ENCODE measurements around the gene SMARCAD1. TPM values are rescaled to one million over a fixed set of nuclear protein-coding genes. Genes with fewer than 3 reads are reported as not detected.

Gene SMARCAD1
- total and polyA plus RNA-seq, 2 of the 8 experiments (the other 6 are each of a cell fraction or from before 2014, with no cell fraction given) = 24.1 to 59.4 TPM

- Histone ChIP-seq H3K36me3 (ENCODE audit: control insufficient read depth in 2 of 4, insufficient read depth in 4 of 4, low read length in 3 of 4) (peaks cover 0 to 29% (median 11%) of the 10 kb centered on the region in 4 experiments; a peak in 5 of 8 replicates), H3K4ac (replicated peaks; ENCODE audit: insufficient read length, low read depth, low read length) (no peak overlapping the region), H4K5ac (ENCODE audit: insufficient read length, low read depth, low read length) (no peak overlapping the region), H2BK12ac (ENCODE audit: low read depth, low read length) (no peak overlapping the region), H3K56ac (replicated peaks; ENCODE audit: insufficient read length, low read depth, low read length) (no peak overlapping the region), H3K14ac (ENCODE audit: insufficient read length) (no peak overlapping the region), H2BK5ac (ENCODE audit: low read depth, low read length) (no peak overlapping the region), H2AK5ac (ENCODE audit: low read depth, low read length) (no peak overlapping the region), H2BK15ac (ENCODE audit: low read length) (no peak overlapping the region), H4K91ac (replicated peaks; ENCODE audit: insufficient read length, low read length) (no peak overlapping the region), H2BK20ac (ENCODE audit: low read length) (no peak overlapping the region), H3K18ac (ENCODE audit: extremely low read depth, low read length) (no peak overlapping the region), H3K27me3 (replicated peaks in 1 of 4; ENCODE audit: control insufficient read depth in 3 of 4, extremely low read depth in 1 of 4, insufficient read depth in 3 of 4, low read length in 3 of 4) (no peaks in the 10 kb centered on the region), H3K9ac (replicated peaks in 1 of 4; ENCODE audit: extremely low read depth in 1 of 4, low read depth in 3 of 4, low read length in 3 of 4) (no peak overlapping the region), H3K4me1 (replicated peaks in 1 of 4; ENCODE audit: control insufficient read depth in 3 of 4, insufficient read depth in 4 of 4, low read length in 3 of 4) (0 out of 7 replicates have a peak, but pooled peaks cover 0 to 2% (median 0%) of the 10 kb centered on the region in 4 experiments), H4K20me1 (replicated peaks in 1 of 2; ENCODE audit: control insufficient read depth in 1 of 2, insufficient read depth in 2 of 2, low read length in 2 of 2) (no peaks in the 10 kb centered on the region), H3K27ac (ENCODE audit: low read depth, low read length) (no peak overlapping the region), H4K8ac (ENCODE audit: extremely low read depth, insufficient read depth, low read length) (no peak overlapping the region), H3K79me1 (ENCODE audit: low read depth, low read length) (no peaks in the 10 kb centered on the region), H2AFZ (ENCODE audit: low read length) (no peak overlapping the region), H3K23ac (ENCODE audit: insufficient read length) (no peak overlapping the region), H2BK120ac (replicated peaks; ENCODE audit: low read depth, low read length) (no peak overlapping the region), H3K9me3 (ENCODE audit: insufficient read depth in 2 of 2, low read depth in 1 of 2, low read length in 1 of 2) (no peaks in the 10 kb centered on the region), H3K4me2 (ENCODE audit: insufficient read depth in 1 of 2, low read depth in 2 of 2, low read length in 2 of 2) (no peak overlapping the region), H3K4me3 (ENCODE audit: extremely low read depth in 1 of 4, insufficient read depth in 2 of 4, low read depth in 3 of 4, low read length in 4 of 4) (no peak overlapping the region), H3K79me2 (ENCODE audit: control insufficient read depth in 1 of 2, insufficient read depth in 2 of 2, low read length in 2 of 2) (no peaks in the 10 kb centered on the region), H3K23me2 (ENCODE audit: low read depth, low read length) (no peaks in the 10 kb centered on the region)
- CTCF ChIA-PET (ENCODE audit: partially characterized antibody) = interaction anchor here (1.0 kb wide), 1 partner anchor 17 kb away, joined by 3 read pairs; no protein-coding TSS in a partner anchor
- DNase-seq (ENCODE audit: low read depth in 1 of 2, low spot score in 2 of 2) = no peak
- no peak for FAIRE-seq
- TF ChIP-seq KDM1A (IDR thresholded peaks at IDR 0.05; ENCODE audit: borderline replicate concordance, low read length) = no peak
- TF ChIP-seq CREB1 (IDR thresholded peaks at IDR 0.05) = no peak
- no peak for TF ChIP-seq BCL11A (IDR thresholded peaks at IDR 0.05; ENCODE audit: low read depth in 2 of 2, low read length in 2 of 2)
- TF ChIP-seq FOSL1 (IDR thresholded peaks at IDR 0.05; ENCODE audit: insufficient read depth, low read depth, low read length) = no peak
- TF ChIP-seq RBBP5 (IDR thresholded peaks at IDR 0.05; ENCODE audit: borderline replicate concordance, low read depth, low read length) = no peak
- TF ChIP-seq RFX5 (IDR thresholded peaks at IDR 0.05; ENCODE audit: borderline replicate concordance, low read depth, low read length) = no peak
- no peak for TF ChIP-seq ZNF274 (IDR thresholded peaks at IDR 0.05; ENCODE audit: borderline replicate concordance, extremely low read depth, low read length)
- TF ChIP-seq SIX5 (IDR thresholded peaks at IDR 0.05; ENCODE audit: low read depth, low read length) = no peak
- POLR2A ChIA-PET (ENCODE audit: partially characterized antibody) = interaction anchor here (0.8 kb wide), 1 partner anchor 15 kb away, joined by 3 read pairs; no protein-coding TSS in a partner anchor
Measured at GRCh38 chr4:94256828-94257227, 49.2 kb downstream of the SMARCAD1 start.

All from H1 (cell line).